Activated T-helper 2 cell treated with anti-CD3 and anti-CD28 coated beads, Interferon-gamma antibody, Interleukin-2, Interleukin-4, amounts not matched to agents 10 μg/mL and 5 μg/mL and 100 μg/mL, durations not matched to agents 14 hours and 24 hours and 36 hours (primary cell): ENCODE results near the gene ACTR6. TPM values are rescaled to one million over a fixed set of nuclear protein-coding genes. Genes with fewer than 3 reads are reported as not detected.
"Not testable (repeated sequence)": the region's sequence is repeated elsewhere in the genome, so short reads cannot be mapped to it uniquely, and the experiment has no call there.

Source experiments
- DNase-seq: peaks from one replicate; pipeline ENCODE4 v3.0.0; 2021; ENCODE audit warnings: low spot score
- H3K27ac Mint-ChIP-seq: one replicate; pipeline ENCODE4 v1.8.0; 2021; ENCODE audit warnings: mixed read lengths
- H3K27me3 Mint-ChIP-seq: one replicate; pipeline ENCODE4 v1.8.0; 2021; ENCODE audit warnings: low read depth, mixed read lengths
- H3K36me3 Mint-ChIP-seq: one replicate; pipeline ENCODE4 v1.8.0; 2021; ENCODE audit warnings: low read depth, mixed read lengths
- H3K4me1 Mint-ChIP-seq: one replicate; pipeline ENCODE4 v1.8.0; 2021; ENCODE audit warnings: low read depth, mixed read lengths
- H3K4me3 Mint-ChIP-seq: one replicate; pipeline ENCODE4 v1.8.0; 2021; ENCODE audit warnings: low read depth, mild to moderate bottlenecking, moderate library complexity, mixed read lengths
- H3K9me3 Mint-ChIP-seq: one replicate; pipeline ENCODE4 v1.8.0; 2021; ENCODE audit warnings: mixed read lengths
- intact Hi-C: fragments of 100-400 bp; cut with micrococcal nuclease; formaldehyde crosslinking; loops from one replicate; pipeline ENCODE4 v1.15.1; 2023
- total RNA-seq: library from RNA; stranded (reverse); gene quantifications from 2 replicates; pipeline ENCODE4 v1.2.3, GENCODE V29; 2022

ACTR6 gene
- total RNA-seq, 1 donor from 2014 or later = 40.4 TPM

DNA sequence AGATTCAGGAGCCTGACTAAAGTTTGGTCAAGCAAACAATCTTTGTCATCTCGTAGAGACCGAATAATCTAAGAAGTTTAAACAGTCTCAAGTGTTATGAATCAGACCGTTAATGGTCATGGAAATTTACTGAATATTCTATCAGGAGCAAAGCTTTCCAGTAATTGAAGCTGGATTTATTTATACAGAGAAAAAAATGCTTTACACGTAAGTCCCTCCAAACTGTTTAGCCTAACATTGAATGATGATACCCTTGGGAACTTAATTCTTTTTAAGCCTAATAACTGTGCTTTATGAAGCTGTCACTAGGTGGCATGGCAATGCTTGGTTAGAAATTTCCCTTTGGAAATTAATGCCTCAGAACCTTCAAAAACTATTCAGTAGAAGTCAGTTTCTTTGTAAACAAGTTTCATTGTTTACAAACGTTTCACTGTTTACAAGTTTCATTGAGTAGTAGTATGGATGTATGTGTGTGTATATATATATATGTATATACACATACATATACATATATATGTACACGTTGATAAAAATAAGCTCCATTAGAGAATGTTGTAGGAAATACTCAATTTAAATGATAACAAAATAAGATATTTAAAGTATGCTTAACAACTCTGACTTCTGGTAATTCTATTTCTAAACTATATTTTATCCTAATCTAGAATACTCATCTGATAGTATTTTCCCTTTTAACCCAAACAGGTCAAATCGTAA, 34.1 kb downstream of the ACTR6 start:
- Mint-ChIP-seq H3K4me3 (no peak overlapping the region), H3K27me3 (no peaks in the 10 kb centered on the region), H3K27ac (no peak overlapping the region), H3K4me1 (no peaks in the 10 kb centered on the region), H3K9me3 (no peaks in the 10 kb centered on the region), H3K36me3 (no peaks in the 10 kb centered on the region)
- intact Hi-C loops = loop anchor here (2.0 to 10.0 kb wide), 3 partner anchors 170 to 500 kb away; no protein-coding TSS in a partner anchor
- no peak for DNase-seq

DNA sequence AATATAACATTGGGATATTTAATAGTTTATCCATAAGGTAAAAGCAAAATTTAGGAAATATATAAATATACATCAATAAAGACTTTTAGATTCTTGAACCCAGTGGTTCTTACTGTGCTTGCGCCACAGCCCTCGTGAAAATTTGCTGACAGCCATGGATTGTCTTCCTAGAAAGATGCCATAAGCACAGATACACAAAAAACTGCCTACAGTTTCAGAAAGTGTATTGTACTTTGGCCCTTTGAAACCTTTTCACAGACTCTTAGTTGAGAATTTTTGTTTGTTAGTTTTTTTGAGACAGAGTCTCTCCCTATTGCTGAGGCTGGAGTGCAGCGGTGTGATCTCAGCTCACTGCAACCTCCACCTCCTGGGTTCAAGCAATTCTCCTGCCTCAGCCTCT, 38.2 kb downstream of the ACTR6 start:
- Mint-ChIP-seq H3K9me3 (no peaks in the 10 kb centered on the region), H3K36me3 (no peaks in the 10 kb centered on the region), H3K27ac (no peak overlapping the region), H3K4me1 (no peaks in the 10 kb centered on the region), H3K27me3 (no peaks in the 10 kb centered on the region), H3K4me3 (no peak overlapping the region)
- intact Hi-C loops = loop anchor here (10.0 kb wide), 1 partner anchor 496 kb away; no protein-coding TSS in a partner anchor
- no peak for DNase-seq

DNA sequence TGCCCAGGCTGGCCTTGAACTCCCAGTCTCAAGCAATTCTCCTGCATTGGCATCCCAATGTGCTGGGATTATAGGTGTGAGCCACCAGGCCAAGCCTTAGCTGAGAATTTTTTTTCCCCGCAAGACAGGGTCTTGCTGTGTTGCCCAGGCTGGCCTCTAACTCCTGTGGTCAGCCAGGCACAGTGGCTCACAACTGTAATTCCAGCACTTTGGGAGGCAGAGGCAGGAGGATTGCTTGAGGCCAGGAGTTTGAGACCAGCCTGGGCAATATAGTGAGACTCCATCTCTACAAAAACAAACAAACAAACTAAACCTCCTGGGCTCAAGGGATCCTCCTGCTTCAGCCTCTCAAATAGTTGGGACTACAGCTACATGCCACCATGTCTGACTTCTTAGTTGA, 39.0 kb downstream of the ACTR6 start:
- Mint-ChIP-seq H3K4me3 (no peak overlapping the region), H3K4me1 (no peaks in the 10 kb centered on the region), H3K9me3 (no peaks in the 10 kb centered on the region), H3K36me3 (no peaks in the 10 kb centered on the region), H3K27ac (no peak overlapping the region), H3K27me3 (no peaks in the 10 kb centered on the region)
- DNase-seq = no peak
- intact Hi-C loops = loop anchor here (10.0 kb wide), 1 partner anchor 495 kb away; no protein-coding TSS in a partner anchor

DNA sequence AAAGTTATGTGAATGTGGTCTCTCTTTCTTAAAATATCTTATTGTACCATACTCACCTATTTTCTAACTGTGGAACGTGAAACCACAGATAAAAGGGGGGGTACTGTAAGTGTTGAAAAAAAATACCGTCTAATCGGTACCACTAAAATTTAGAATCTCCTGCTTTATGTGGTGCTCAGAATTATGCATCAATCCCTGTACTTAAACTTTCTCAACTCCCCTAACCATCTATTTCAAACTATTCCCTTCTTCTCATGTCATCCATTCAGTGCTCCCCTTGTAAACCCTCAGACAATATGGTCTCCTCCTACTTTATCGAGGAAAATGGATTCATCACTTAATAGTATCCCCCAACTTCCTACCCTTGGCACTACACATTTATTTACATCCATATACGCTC, 42.5 kb downstream of the ACTR6 start:
- H3K9me3 Mint-ChIP-seq = no peaks in the 10 kb centered on the region
- intact Hi-C loops = no loop called here

DNA sequence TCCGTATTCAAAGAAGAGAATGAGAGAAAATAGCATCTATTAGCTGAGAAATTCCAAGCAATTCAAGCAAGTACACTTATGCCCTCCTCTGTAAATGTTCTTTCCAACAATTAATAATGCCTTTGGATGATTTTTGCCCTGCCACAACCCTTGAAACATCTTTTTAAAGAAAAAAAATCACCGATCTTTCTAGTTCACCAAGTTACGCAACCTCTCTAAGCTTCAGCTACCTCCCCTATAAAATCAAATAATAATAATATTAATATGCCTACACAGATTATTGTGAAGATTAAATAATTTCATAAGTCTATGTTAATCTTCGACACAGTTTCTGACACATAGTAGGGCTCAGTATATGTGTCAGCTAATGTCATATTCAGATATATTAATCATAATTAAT, 47.1 kb downstream of the ACTR6 start:
- H3K36me3 Mint-ChIP-seq = no peaks in the 10 kb centered on the region
- H3K27me3 Mint-ChIP-seq = no peaks in the 10 kb centered on the region
- H3K9me3 Mint-ChIP-seq = no peaks in the 10 kb centered on the region
- H3K4me1 Mint-ChIP-seq = no peaks in the 10 kb centered on the region
- H3K27ac Mint-ChIP-seq = no peak overlapping the region
- no peak overlapping the region for H3K4me3 Mint-ChIP-seq
- no peak for DNase-seq
- intact Hi-C loops = no loop called here

More for the DNA sequence above, 42.5 kb downstream of the ACTR6 start:
- no peak for DNase-seq
- Mint-ChIP-seq H3K4me1 (no peaks in the 10 kb centered on the region), H3K27ac (no peak overlapping the region), H3K4me3 (no peak overlapping the region), H3K27me3 (no peaks in the 10 kb centered on the region), H3K36me3 (no peaks in the 10 kb centered on the region)

DNA sequence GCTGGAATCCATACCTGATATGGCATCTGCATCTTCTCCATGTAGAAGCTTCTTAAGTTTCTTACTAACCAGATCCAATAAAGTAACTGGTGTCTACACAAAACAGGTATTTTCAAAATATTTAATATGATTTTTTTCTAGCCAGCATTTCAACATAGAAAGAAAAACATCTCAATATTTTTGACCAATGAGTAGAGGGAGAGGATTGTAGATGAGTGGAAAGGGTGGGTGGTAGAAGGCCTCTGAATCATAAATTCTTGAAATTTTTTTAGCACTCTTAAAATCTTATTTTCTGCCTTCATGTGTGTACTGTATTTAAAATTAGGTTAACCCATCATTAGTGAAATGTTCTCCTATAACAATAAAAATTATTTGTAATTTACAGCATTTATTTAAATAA, 48.3 kb downstream of the ACTR6 start:
- intact Hi-C loops = no loop called here
- H3K27ac Mint-ChIP-seq = no peak overlapping the region

DNA sequence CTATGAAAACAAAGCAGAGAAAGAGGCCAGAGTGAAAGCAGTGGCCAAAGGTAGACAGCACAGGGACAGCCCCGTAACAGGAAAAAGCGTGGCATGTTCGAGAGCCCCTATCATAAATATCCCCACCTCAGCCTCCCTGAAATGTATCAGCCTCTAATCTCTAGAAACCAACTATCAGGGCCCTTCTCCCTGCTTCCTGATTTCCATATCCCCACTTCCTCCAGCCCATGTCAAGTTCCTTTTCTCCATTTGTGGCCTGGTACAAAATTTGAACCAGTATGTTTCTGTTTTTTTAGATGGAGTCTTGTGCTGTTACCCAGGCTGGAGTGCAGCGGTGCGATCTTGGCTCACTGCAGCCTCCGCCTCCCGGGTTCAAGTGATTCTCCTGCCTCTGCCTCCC, 49.3 kb downstream of the ACTR6 start:
- Mint-ChIP-seq H3K4me3 (no peak overlapping the region), H3K27ac (no peak overlapping the region), H3K4me1 (no peaks in the 10 kb centered on the region), H3K27me3 (no peaks in the 10 kb centered on the region), H3K9me3 (no peaks in the 10 kb centered on the region), H3K36me3 (no peaks in the 10 kb centered on the region)
- intact Hi-C loops = no loop called here
- DNase-seq = no peak

More for the DNA sequence above, 48.3 kb downstream of the ACTR6 start:
- Mint-ChIP-seq H3K27me3 (no peaks in the 10 kb centered on the region), H3K4me3 (no peak overlapping the region), H3K36me3 (no peaks in the 10 kb centered on the region), H3K9me3 (no peaks in the 10 kb centered on the region), H3K4me1 (no peaks in the 10 kb centered on the region)
- no peak for DNase-seq

DNA sequence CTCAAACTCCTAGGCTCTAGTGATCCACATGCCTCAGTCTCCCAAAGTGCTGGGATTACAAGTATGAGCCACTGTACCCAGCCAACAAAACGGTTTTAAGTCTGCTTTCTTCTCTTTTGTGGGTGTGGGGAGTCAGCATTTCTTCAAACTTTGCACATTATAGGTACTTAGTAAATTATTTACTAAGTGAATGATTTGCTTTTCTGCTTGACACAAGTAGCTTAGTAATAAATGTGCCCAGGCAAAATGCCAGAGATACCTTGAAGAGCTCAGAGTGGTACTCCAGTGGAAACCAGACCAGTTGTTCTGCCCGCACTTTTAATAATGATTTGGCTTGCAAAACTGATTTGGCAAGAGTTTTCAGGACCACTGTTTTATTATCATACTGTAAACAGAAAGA, 51.3 kb downstream of the ACTR6 start:
- no peaks in the 10 kb centered on the region for H3K9me3 Mint-ChIP-seq
- no peaks in the 10 kb centered on the region for H3K27me3 Mint-ChIP-seq
- no peak overlapping the region for H3K27ac Mint-ChIP-seq
- no peaks in the 10 kb centered on the region for H3K4me1 Mint-ChIP-seq
- intact Hi-C loops = no loop called here
- DNase-seq = no peak
- no peaks in the 10 kb centered on the region for H3K36me3 Mint-ChIP-seq
- no peak overlapping the region for H3K4me3 Mint-ChIP-seq

DNA sequence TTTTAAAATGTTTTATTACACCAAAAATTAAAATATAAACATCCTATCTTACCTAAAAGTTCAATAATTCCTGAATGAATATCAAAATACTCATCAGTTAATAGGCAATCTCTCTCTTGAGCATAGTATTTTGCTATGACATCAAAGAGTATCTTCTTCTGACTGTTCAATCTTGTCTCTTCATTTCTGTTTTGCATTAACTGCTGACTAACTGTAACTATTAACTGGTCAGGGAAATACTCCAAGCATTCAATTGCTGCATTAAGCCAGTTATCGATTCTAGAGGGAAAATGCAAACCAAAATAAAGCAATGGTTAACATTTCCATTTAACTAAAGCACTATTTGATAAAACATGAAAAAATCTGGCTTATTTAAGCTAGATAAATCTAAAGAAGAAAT, 52.8 kb downstream of the ACTR6 start:
- intact Hi-C loops = no loop called here
- Mint-ChIP-seq H3K9me3 (no peaks in the 10 kb centered on the region), H3K4me1 (peaks cover 6% of the 10 kb centered on the region), H3K27me3 (no peaks in the 10 kb centered on the region), H3K36me3 (no peaks in the 10 kb centered on the region), H3K4me3 (no peak overlapping the region), H3K27ac (no peak overlapping the region)
- DNase-seq = no peak

DNA sequence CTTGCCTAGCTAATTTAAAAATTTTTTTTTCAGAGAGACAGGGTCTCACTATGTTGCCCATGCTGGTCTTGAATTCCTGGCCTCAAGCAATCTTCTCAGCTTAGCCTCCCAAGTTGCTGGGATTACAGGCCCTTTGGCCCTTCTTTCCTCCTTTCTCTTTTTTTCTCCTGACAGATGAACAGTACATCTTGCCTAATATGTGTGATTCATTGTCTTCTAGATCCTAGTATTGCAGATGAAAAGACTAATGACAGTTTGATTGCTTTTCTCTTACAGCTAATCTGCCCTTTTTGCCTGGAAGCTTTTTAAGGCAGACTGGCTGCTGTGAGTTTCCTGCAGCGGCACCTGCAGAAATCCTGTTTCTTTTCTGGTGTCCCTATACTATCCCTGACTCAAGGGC, 54.3 kb downstream of the ACTR6 start:
- Mint-ChIP-seq H3K27me3 (no peaks in the 10 kb centered on the region), H3K36me3 (no peaks in the 10 kb centered on the region)

DNA sequence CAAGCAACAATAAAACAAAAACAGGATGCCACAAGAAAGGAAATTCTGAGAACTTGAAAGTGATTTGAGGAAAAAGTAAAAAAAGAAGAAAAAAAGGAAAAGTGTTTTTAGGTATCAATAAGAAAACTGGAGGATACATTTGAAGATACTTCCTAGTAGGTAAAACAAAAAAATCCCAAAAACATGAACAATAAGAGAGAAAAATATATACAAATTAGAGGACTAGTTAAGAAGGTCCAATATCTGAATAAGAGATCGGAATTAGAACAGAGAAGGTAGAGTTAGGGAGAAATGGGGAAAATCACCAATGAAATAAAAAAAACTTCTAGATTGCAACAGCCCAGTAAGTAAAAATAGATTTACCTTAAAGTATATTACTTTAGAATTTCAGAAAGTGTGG, 57.5 kb downstream of the ACTR6 start:
- no peaks in the 10 kb centered on the region for H3K27me3 Mint-ChIP-seq
- H3K4me3 Mint-ChIP-seq = no peak overlapping the region
- H3K36me3 Mint-ChIP-seq = no peaks in the 10 kb centered on the region

More for the DNA sequence above, 54.3 kb downstream of the ACTR6 start:
- DNase-seq = no peak
- no peaks in the 10 kb centered on the region for H3K9me3 Mint-ChIP-seq
- no peak overlapping the region for H3K27ac Mint-ChIP-seq
- intact Hi-C loops = no loop called here
- no peak overlapping the region for H3K4me3 Mint-ChIP-seq
- H3K4me1 Mint-ChIP-seq = peaks cover 6% of the 10 kb centered on the region

DNA sequence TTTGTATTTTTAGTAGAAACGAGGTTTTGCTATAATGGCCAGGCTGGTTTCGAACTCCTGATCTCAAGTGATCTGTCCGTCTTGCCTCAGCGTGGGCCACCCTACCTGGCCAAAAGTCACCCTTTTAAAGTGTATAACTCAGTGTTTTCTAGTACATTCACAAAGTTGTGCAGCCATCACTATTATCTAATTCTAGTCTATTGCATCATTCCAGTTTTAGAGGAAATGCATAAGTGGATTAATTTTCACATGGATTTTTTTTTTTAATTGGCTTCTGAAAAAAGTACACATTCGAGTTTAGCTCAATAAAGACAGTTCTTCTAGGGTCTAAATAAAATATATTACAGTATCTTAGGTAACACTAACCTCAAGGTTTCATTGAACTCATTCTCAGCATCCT, 62.5 kb downstream of the ACTR6 start:
- intact Hi-C loops = loop anchor here (10.0 kb wide), 2 partner anchors 1758 to 1802 kb away; partner anchors contain the start of gene WASHC3
- Mint-ChIP-seq H3K4me3 (no peak overlapping the region), H3K9me3 (no peaks in the 10 kb centered on the region), H3K27me3 (no peaks in the 10 kb centered on the region), H3K4me1 (peaks cover 6% of the 10 kb centered on the region), H3K27ac (no peak overlapping the region), H3K36me3 (no peaks in the 10 kb centered on the region)
- DNase-seq = no peak

More for the DNA sequence above, 57.5 kb downstream of the ACTR6 start:
- intact Hi-C loops = no loop called here
- no peak for DNase-seq
- H3K4me1 Mint-ChIP-seq = peaks cover 6% of the 10 kb centered on the region
- no peaks in the 10 kb centered on the region for H3K9me3 Mint-ChIP-seq
- H3K27ac Mint-ChIP-seq = no peak overlapping the region

DNA sequence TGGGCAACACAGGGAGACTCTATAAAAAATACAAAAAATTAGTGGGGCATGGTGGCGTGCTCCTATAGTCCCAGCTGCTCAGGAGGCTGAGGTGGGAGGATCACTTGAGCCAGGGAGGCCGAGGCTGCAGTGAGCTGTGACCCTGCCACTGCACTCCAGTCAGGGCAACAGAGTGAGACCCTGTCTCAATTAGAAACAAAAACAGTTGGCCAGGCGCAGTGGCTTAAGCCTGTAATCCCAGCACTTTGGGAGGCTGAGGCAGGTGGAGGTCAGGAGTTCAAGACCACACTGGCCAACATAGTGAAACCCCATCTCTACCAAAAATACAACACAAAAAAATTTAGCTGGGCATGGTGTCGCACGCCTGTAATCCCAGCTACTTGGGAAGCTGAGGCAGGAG, 64.5 kb downstream of the ACTR6 start:
- H3K4me1 Mint-ChIP-seq = peaks cover 18% of the 10 kb centered on the region
- intact Hi-C loops = loop anchor here (5.0 to 10.0 kb wide), 4 partner anchors 47 to 1800 kb away; partner anchors contain the start of gene WASHC3
- not testable (repeated sequence) for H3K27me3 Mint-ChIP-seq, H3K4me3 Mint-ChIP-seq, H3K27ac Mint-ChIP-seq, DNase-seq, H3K36me3 Mint-ChIP-seq, H3K9me3 Mint-ChIP-seq
